ENCODE results near the gene CT55.
"Not testable (repeated sequence)": the region's sequence is repeated elsewhere in the genome, so short reads cannot be mapped to it uniquely, and the experiment has no call there.

The CT55 gene, protein sequence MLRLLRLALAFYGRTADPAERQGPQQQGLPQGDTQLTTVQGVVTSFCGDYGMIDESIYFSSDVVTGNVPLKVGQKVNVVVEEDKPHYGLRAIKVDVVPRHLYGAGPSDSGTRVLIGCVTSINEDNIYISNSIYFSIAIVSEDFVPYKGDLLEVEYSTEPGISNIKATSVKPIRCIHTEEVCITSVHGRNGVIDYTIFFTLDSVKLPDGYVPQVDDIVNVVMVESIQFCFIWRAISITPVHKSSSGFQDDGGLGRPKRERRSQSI

GRCh38 chrX:135170877-135171519 is at the start of gene CT55:
Gene CT55, minus strand, starts transcription at chrX:135171398. Its CDS starts 227 bp downstream, at chrX:135171171.
- DNase-seq (ENCODE audit: low read depth) = no peak

DNA sequence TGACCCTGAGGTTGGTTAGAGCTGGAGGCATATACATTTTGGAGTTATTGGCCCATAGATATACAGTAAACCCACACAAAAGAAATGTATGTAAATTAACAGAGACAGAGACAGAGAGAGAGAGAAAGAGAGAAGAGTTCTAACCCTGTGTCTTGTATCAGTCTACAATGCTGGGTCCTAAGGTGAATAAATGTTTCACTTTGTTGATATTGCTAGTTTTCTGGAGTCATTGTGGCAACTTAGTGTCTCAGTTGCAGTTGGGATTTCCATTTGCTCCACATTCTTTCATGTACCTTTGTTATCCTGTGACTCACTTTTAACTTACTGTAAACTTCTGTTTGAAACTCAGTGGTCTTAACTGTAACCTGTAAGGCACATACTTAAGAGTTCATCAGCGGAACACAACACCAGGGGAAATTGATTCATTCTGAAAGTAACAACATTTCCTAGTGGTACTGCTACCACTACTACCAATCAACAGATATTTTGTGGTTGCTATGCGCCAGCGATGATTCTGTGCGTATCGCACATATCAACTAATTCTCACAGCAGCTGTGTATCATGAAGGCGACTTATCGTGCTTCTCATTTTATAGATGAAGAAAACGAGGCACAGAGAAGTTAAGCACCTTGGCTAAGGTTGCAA is 42.1 kb upstream of the CT55 start:
- DNase-seq (ENCODE audit: low read depth) = peak; percentile 12

GRCh38 chrX:135206427-135206826 is 35.2 kb upstream of the CT55 start:
- peak; percentile 4 for DNase-seq (ENCODE audit: low read depth)

- DNase-seq (ENCODE audit: low read depth) = no peak
Observed at GRCh38 chrX:135200297-135200696, 29.1 kb upstream of the CT55 start.

DNA sequence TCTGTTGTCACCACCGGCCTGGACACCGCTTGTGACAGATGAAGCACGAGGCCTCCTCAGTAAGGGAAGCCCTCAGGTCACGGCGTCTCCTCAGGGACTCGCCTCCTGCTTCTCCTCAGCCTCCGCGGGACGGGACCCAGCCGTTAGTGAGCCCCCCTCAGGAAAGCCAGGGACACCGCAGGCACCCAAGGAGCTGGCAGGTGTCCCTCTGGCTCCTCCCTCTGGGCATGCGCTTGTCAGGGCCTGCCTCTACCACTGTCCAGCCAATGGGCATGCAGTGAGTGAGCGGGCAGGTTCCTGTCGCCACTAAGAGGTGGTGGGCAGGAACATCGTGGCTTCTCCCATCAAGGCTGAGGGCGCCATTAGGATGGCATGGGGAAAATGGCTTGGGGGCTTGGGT is 23.5 kb upstream of the CT55 start:
- DNase-seq (ENCODE audit: low read depth) = no peak

DNA sequence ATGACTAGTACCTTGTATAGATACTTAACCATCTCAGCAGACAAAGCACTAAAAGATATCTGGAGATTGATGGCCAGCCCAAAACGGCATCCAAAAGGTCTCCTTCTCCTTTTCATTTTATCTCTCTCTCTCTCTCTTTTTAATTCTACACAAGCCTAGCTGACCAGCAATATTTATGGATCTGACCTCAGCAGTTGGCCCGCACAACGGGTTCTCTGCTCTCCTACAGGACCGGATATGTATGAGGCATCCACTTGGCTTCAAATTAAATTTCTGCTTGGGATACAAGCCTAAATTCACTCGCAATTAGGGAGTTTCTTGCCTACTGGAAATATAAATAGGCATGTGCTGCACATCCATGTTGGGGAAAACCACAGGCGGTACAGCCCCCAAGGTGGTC is 22.5 kb upstream of the CT55 start:
- no peak for DNase-seq (ENCODE audit: low read depth)

DNA sequence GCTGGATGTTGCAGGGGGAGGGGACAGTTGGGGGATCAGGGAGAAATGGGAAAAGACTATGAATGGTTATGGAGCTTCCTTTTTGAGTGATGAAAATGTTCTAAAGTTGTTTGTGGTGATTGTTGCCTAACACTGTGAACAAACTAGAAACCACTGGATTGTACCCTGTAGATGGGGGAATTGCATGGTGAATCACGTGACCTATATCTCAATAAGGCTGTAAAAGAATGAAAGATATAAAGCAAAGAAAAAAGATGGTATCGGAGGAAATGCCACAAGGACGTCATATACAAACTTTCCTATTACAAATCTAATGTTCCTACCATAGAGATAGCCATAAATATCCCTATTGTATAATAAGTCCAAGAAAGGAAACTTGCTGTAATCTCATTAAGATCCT is 20.6 kb upstream of the CT55 start:
- no peak for DNase-seq (ENCODE audit: low read depth)

GRCh38 chrX:135185795-135186443 is 14.7 kb upstream of the CT55 start:
- peak; percentile 2 for DNase-seq (ENCODE audit: low read depth)

GRCh38 chrX:135178636-135179035 is 7.4 kb upstream of the CT55 start:
- no peak for DNase-seq (ENCODE audit: low read depth)

GRCh38 chrX:135170468-135170867 is 730 bp downstream of the CT55 start:
- DNase-seq (ENCODE audit: low read depth) = no peak

- not testable (repeated sequence) for DNase-seq (ENCODE audit: low read depth)
Observed at GRCh38 chrX:135169534-135169933, 1.7 kb downstream of the CT55 start.

- no peak for DNase-seq (ENCODE audit: low read depth)
Observed at GRCh38 chrX:135168486-135168885, 2.7 kb downstream of the CT55 start.

- DNase-seq (ENCODE audit: low read depth) = not testable (repeated sequence)
Observed at GRCh38 chrX:135154688-135155087, 16.5 kb downstream of the CT55 start.

DNA sequence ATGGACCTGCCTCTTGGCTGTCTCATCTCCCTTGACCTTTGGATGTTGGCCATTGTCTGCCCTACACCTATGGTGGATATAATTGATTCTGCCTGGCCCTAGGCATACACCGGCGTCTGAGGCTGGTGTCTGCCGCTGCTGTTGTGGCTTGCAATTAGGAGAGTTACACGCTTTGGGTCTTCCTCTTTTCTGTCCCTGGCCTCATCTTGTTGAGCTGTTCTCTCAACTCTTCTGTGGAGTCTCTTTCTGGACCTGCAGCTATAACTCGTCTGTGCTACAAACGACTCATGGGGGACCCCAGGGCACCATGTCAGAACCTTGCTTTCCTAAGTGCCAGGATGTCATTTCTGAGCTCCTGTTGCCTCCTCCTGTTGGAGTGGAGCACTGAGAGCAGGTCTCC is 45.1 kb downstream of the CT55 start:
- DNase-seq (ENCODE audit: low read depth) = not testable (repeated sequence)

DNA sequence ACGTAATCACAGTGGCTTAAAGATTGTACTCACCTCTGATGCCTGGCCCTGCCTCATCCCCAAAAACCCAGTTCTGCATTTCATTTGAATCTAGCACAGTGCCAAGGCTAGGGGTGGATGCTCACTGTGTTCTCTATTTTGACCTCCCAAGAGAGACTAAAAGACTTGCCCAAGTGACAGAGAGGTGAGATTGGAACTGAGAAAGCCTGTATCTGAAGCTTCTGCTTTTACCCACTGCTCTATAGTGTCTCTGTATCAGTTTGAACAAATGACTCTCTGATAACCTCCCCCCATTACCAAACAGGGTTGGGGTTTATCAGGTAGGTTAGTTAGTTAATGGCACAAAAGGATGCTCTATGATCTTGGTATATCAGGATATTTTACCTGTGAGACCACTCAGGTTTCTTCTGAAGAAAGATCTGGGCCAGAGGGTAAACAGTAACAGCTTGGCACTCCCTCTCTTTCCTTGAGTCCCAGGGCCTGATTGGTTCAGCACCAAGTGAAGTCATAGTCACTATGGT is 51.1 kb downstream of the CT55 start, which contains the start of gene ETDB:
TSS of gene ETDB (minus strand) at position 471 of the 521 bp plus-strand sequence. CDS start 1,265 bp downstream, outside the sequence.
- not testable (repeated sequence) for DNase-seq (ENCODE audit: low read depth)

DNA sequence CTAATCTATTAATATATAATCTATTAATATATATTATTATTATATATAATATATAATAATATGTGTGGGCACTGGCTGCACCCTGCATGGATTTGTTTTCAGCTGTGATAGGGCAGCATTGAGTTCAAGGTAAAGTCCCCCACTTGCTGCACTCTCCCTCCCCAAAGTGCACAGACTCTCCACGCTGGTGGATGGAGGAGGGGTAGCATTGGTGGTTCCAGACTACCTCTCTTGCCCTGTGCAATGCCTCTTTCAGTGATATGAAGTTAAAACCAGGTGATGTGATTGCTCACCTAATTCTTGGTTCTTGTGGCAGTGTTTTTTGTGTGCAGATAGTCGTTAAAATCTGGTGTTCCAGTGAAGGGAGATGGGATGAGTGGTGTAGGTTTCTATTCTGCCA is 55.1 kb downstream of the CT55 start:
- DNase-seq (ENCODE audit: low read depth) = not testable (repeated sequence)

DNA sequence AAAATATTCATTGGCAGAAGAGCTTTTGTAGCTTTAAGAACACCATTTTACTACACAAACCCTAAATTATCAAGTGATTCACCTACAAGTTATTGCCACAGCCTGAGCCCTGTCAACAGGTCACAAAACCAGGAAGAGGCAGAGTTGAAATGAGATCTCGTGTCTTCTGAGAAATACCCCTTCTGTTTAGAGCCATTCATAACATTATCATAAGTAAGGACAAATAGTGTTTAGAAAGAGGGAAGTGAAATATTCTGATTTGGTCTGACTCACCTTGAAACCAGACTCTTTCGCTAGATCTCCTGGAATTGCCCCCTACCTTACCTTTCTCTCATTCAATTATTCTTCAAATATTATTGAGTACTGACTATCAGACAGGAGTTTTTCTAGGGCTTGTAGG is 56.8 kb downstream of the CT55 start:
- DNase-seq (ENCODE audit: low read depth) = no peak

DNA sequence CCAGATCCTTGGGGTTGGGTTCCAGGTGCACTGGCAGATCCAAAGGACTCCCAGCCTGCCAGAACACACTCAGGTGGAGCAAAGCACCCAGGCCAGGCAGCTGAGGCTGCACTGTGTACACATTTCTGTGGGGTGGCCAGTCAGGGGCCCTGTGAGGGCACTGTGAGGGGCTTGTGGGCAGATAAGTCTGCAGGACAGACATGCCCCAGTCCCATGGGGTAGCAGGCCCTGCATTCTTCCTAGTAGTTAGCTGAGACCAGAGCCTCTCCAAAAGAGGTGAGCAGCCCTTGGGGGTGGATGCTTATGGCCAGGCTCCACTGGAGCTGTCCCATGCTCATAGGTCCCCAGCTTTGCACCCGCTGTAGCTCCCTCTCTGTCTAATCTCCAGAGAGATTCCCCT is 58.5 kb downstream of the CT55 start:
- DNase-seq (ENCODE audit: low read depth) = no peak

GRCh38 chrX:135112096-135112729 is 59.0 kb downstream of the CT55 start:
- DNase-seq (ENCODE audit: low read depth) = no peak

DNA sequence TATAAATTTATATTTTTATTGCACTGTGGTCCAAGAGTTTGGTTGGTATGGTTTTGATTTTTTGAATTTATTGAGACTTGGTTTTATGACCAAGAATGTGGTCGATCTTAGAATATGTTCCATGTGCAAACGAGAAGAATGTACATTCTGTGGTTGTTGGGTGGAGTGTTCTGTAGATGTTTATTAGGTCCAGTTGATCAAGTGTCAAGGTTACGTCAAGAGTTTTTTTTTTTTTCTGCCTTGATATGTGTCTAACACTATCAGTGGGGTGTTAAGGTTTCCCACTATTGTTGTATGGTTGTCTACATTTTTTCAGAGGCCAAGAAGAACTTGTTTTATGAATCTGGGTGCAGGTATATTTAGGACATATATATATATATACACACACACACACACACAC is 61.6 kb downstream of the CT55 start:
- DNase-seq (ENCODE audit: low read depth) = no peak
